HepG2 (cell line): Measurements from ENCODE around the gene SETD1A. TPM values are rescaled to one million over a fixed set of nuclear protein-coding genes. Genes with fewer than 3 reads are reported as not detected.

Experiments used
- ATAC-seq: fragments of 200-7000 bp; cut with Tn5 transposase; 3 replicates; pipeline ENCODE4 v1.9.1; 2020; ENCODE audit warnings: mild to moderate bottlenecking, moderate library complexity
- BruUV-seq: library from RNA; stranded (reverse); fragments of 400-500 nt; replicated peaks from 2 replicates; lab custom pipeline; 2021; lab: Mats Ljungman, UMichigan
- CTCF ChIA-PET: fragments of 300-600 bp; formaldehyde crosslinking; extraction: SDS; loops from one replicate; lab custom pipeline; 2021; ENCODE audit warnings: low total read pairs, inconsistent platforms, low intra/inter-chr PET ratio; lab: Yijun Ruan, JAX
- POLR2A ChIA-PET: fragments of 350-600 bp; sonication (Branson Sonifier 250); formaldehyde crosslinking; loops from one replicate; lab custom pipeline; 2020; ENCODE audit warnings: antibody characterized with exemption, inconsistent platforms; lab: Yijun Ruan, JAX
- DNase-seq: peaks from one replicate; pipeline ENCODE4 v3.0.0-alpha.2; 2015; ENCODE audit warnings: low spot score
- FAIRE-seq: peaks from 3 replicates; lab custom pipeline; 2011; peaks lifted over from hg19 to GRCh38; lab: Jason Lieb, UNC
- H2AFZ ChIP-seq: one replicate; pipeline ENCODE4 v1.6.1; 2011; ENCODE audit warnings: low read length, inconsistent platforms
- H3K27ac ChIP-seq: fragments of 300-600 bp; 3 replicates; pipeline ENCODE4 v1.8.0; 2011; ENCODE audit warnings: mixed run types, mild to moderate bottlenecking, mixed read lengths, low read length, inconsistent platforms; ENCODE audit not compliant: insufficient read depth; ENCODE audit errors: extremely low read length
- H3K27me3 ChIP-seq, 2 experiments: fragments of 200-600 bp in 1 of 2; 2 replicates in 1 of 2; 3 replicates in 1 of 2; pipeline versions ENCODE4 v1.6.0 to v1.8.0; 2011; ENCODE audit warnings: low read length in 2 of 2, mild to moderate bottlenecking in 2 of 2, moderate library complexity in 2 of 2, inconsistent platforms in 1 of 2; ENCODE audit not compliant: insufficient read depth in 2 of 2, control insufficient read depth in 1 of 2
- H3K36me3 ChIP-seq, 2 experiments: fragments of 200-600 bp in 1 of 2; replicated peaks in 1 of 2; 2 replicates in 1 of 2; 3 replicates in 1 of 2; pipeline versions ENCODE4 v1.5.1 to v1.8.0; 2011; ENCODE audit warnings: low read length in 2 of 2, inconsistent platforms in 1 of 2; ENCODE audit not compliant: insufficient read depth in 2 of 2, control insufficient read depth in 1 of 2
- H3K4me1 ChIP-seq: 2 replicates; pipeline ENCODE4 v1.5.1; 2012; ENCODE audit warnings: low read length, inconsistent platforms; ENCODE audit not compliant: insufficient read depth
- H3K4me2 ChIP-seq: 2 replicates; pipeline ENCODE4 v1.6.0; 2011; ENCODE audit warnings: low read depth, low read length, inconsistent platforms
- H3K4me3 ChIP-seq, 3 experiments: fragments of 200-600 bp in 1 of 3; sonication (generic), shearing (Covaris generic) in 1 of 3; replicated peaks in 1 of 3; 2 replicates each; pipeline ENCODE4 v1.5.1; 2011 to 2016; ENCODE audit warnings: low read length in 3 of 3, inconsistent platforms in 2 of 3, low read depth in 2 of 3, mild to moderate bottlenecking in 2 of 3, control low read depth in 1 of 3, mixed read lengths in 1 of 3; ENCODE audit not compliant: insufficient read depth in 1 of 3
- H3K79me2 ChIP-seq: one replicate; pipeline ENCODE4 v1.6.1; 2011; ENCODE audit warnings: low read length, inconsistent platforms; ENCODE audit not compliant: insufficient read depth
- H3K9ac ChIP-seq: 2 replicates; pipeline ENCODE4 v1.6.0; 2011; ENCODE audit warnings: mild to moderate bottlenecking, low read depth, low read length, inconsistent platforms; ENCODE audit not compliant: insufficient read depth
- H3K9me3 ChIP-seq: 2 replicates; pipeline ENCODE4 v1.5.1; 2012; ENCODE audit warnings: mild to moderate bottlenecking, low read length
- H4K20me1 ChIP-seq: 2 replicates; pipeline ENCODE4 v1.6.0; 2011; ENCODE audit warnings: inconsistent platforms, mild to moderate bottlenecking, low read length, moderate library complexity; ENCODE audit not compliant: insufficient read depth
- BCL3 ChIP-seq: sonication (generic); formaldehyde crosslinking; IDR thresholded peaks from 2 replicates; pipeline ENCODE4 v1.5.1; 2020; ENCODE audit warnings: mild to moderate bottlenecking, missing genetic modification reagents, moderate library complexity
- SNRNP70 ChIP-seq: fragments of 200-400 bp; formaldehyde crosslinking; IDR thresholded peaks from 2 replicates; pipeline ENCODE4 v1.6.1; 2017; ENCODE audit warnings: mild to moderate bottlenecking, low read depth, low read length, moderate library complexity
- ZNF124 ChIP-seq: sonication (generic); formaldehyde crosslinking; IDR thresholded peaks from 2 replicates; pipeline ENCODE4 v1.4.0; 2020; ENCODE audit warnings: missing genetic modification reagents
- ZSCAN21 ChIP-seq: sonication (generic); formaldehyde crosslinking; IDR thresholded peaks from 2 replicates; pipeline ENCODE4 v1.8.0; 2022; ENCODE audit warnings: mild to moderate bottlenecking, missing genetic modification reagents, moderate library complexity, borderline replicate concordance
- ZZZ3 ChIP-seq: sonication (generic); formaldehyde crosslinking; IDR thresholded peaks from 2 replicates; pipeline ENCODE4 v1.4.0; 2020; ENCODE audit warnings: missing genetic modification reagents, mild to moderate bottlenecking, borderline replicate concordance
- WGBS: methylation state at CpG from one replicate; pipeline ENCODE4 v1.1.6; 2017; ENCODE audit warnings: low lambda C conversion rate; 5-methylcytosine and 5-hydroxymethylcytosine counted together
- in situ Hi-C: cut with HindIII; loops from 2 replicates; pipeline ENCODE4 v1.10.0; 2017; ENCODE audit warnings: low pct_unique_long_range_greater_than_20kb; ENCODE audit not compliant: extremely low pct_ligation_motif_present
- intact Hi-C: fragments of 100-400 bp; cut with micrococcal nuclease; formaldehyde crosslinking; loops from one replicate; pipeline ENCODE4 v1.10.0; 2022; ENCODE audit not compliant: unreplicated experiment
- polyA plus RNA-seq, 8 experiments: library from polyadenylated mRNA; depleted of rRNA in 3 of 8; stranded (reverse) in 7 of 8; unstranded in 1 of 8; fragments of >200 nt; fragmentation: Illumina TruSeq in 4 of 8; extraction: Trizol in 4 of 8; gene quantifications; 2 replicates each; pipeline versions ENCODE4 v1.2.1 to v1.2.3, GENCODE V29; 2011 to 2016; ENCODE audit warnings: low read depth in 4 of 8, missing spikeins in 1 of 8, mixed read lengths in 1 of 8; ENCODE audit not compliant: insufficient read depth in 1 of 8
- total RNA-seq, 5 experiments: library from RNA; depleted of rRNA; stranded (reverse); fragments of >200 nt; fragmentation: Illumina TruSeq; extraction: Trizol; gene quantifications; 2 replicates each; pipeline ENCODE4 v1.2.3, GENCODE V29; 2016; ENCODE audit warnings: low read depth in 1 of 5
- TF ChIP-seq, protein P1 (sequence below), 2 experiments: sonication (generic) in 1 of 2; formaldehyde crosslinking in 1 of 2; IDR thresholded peaks; 2 replicates each; pipeline versions ENCODE4 v1.6.1 to v1.9.0; 2014 to 2022; ENCODE audit warnings: antibody characterized with exemption in 1 of 2, borderline replicate concordance in 1 of 2, inconsistent platforms in 1 of 2, low read depth in 1 of 2, missing genetic modification reagents in 1 of 2
- TF ChIP-seq, protein P2 (sequence below): sonication (generic); formaldehyde crosslinking; IDR thresholded peaks from 2 replicates; pipeline ENCODE4 v1.4.0; 2020; ENCODE audit warnings: missing genetic modification reagents
- TF ChIP-seq, protein P3 (sequence below): sonication (generic); formaldehyde crosslinking; IDR thresholded peaks from 2 replicates; pipeline ENCODE4 v1.4.0; 2020; ENCODE audit warnings: missing genetic modification reagents

The SETD1A gene
- total and polyA plus RNA-seq, 2 of the 13 experiments (the other 11 are each of a cell fraction or from before 2014, with no cell fraction given), result 3.8 to 5.6 TPM

- TF ChIP-seq, protein P1, sequence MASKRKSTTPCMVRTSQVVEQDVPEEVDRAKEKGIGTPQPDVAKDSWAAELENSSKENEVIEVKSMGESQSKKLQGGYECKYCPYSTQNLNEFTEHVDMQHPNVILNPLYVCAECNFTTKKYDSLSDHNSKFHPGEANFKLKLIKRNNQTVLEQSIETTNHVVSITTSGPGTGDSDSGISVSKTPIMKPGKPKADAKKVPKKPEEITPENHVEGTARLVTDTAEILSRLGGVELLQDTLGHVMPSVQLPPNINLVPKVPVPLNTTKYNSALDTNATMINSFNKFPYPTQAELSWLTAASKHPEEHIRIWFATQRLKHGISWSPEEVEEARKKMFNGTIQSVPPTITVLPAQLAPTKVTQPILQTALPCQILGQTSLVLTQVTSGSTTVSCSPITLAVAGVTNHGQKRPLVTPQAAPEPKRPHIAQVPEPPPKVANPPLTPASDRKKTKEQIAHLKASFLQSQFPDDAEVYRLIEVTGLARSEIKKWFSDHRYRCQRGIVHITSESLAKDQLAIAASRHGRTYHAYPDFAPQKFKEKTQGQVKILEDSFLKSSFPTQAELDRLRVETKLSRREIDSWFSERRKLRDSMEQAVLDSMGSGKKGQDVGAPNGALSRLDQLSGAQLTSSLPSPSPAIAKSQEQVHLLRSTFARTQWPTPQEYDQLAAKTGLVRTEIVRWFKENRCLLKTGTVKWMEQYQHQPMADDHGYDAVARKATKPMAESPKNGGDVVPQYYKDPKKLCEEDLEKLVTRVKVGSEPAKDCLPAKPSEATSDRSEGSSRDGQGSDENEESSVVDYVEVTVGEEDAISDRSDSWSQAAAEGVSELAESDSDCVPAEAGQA (IDR thresholded peaks at IDR 0.05; ENCODE audit: low read depth), result no peak
- TF ChIP-seq, protein P1 (CRISPR knock-in tag; IDR thresholded peaks at IDR 0.05; ENCODE audit: borderline replicate concordance), result no peak
- TF ChIP-seq ZZZ3 (CRISPR knock-in tag), result 0 out of 2 replicates have a peak, but pooled peaks have one; percentile 6
Measured at GRCh38 chr16:31002250-31002700, 44.7 kb downstream of the SETD1A start (continued).

- H3K9me3 ChIP-seq, result no peaks in the 10 kb centered on the region
- CTCF ChIA-PET, result no interaction called here
- H3K27ac ChIP-seq, result no peak overlapping the region
- H3K79me2 ChIP-seq, result no peaks in the 10 kb centered on the region
- DNase-seq, result no peak
- intact Hi-C loops, result no loop called here
- peak overlapping the region in 2 of 3 experiments; percentile 41 to 73; a peak in 3 of 6 replicates for H3K4me3 ChIP-seq
- H3K36me3 ChIP-seq, result no peaks in the 10 kb centered on the region
- peak overlapping the region; percentile 87 for H3K4me2 ChIP-seq
- no TSS peak for BruUV-seq
- in situ Hi-C loops, result no loop called here
- H2AFZ ChIP-seq, result peak overlapping the region; percentile 74
- peak overlapping the region; percentile 46 for H3K9ac ChIP-seq
- no peak for FAIRE-seq
- WGBS, result 40% methylated on average over 6 of the region's 9 CpGs
- POLR2A ChIA-PET, result interaction anchor here (1.0 to 2.6 kb wide), 9 partner anchors 8 to 139 kb away, joined by 3 to 14 read pairs (median 4); partner anchors contain the start of genes HSD3B7, KAT8, STX4 and ZNF646
- peak; percentile 2 for ATAC-seq
- no peaks in the 10 kb centered on the region; a peak in 3 of 5 replicates for H3K27me3 ChIP-seq
- no peaks in the 10 kb centered on the region for H4K20me1 ChIP-seq
- H3K4me1 ChIP-seq, result peaks cover 96% of the 10 kb centered on the region
- TF ChIP-seq ZNF124 (no peak), SNRNP70 (no peak), ZSCAN21 (no peak), BCL3 (CRISPR knock-in tag) (no peak)
- TF ChIP-seq, protein P2, sequence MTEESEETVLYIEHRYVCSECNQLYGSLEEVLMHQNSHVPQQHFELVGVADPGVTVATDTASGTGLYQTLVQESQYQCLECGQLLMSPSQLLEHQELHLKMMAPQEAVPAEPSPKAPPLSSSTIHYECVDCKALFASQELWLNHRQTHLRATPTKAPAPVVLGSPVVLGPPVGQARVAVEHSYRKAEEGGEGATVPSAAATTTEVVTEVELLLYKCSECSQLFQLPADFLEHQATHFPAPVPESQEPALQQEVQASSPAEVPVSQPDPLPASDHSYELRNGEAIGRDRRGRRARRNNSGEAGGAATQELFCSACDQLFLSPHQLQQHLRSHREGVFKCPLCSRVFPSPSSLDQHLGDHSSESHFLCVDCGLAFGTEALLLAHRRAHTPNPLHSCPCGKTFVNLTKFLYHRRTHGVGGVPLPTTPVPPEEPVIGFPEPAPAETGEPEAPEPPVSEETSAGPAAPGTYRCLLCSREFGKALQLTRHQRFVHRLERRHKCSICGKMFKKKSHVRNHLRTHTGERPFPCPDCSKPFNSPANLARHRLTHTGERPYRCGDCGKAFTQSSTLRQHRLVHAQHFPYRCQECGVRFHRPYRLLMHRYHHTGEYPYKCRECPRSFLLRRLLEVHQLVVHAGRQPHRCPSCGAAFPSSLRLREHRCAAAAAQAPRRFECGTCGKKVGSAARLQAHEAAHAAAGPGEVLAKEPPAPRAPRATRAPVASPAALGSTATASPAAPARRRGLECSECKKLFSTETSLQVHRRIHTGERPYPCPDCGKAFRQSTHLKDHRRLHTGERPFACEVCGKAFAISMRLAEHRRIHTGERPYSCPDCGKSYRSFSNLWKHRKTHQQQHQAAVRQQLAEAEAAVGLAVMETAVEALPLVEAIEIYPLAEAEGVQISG (CRISPR knock-in tag), result 0 out of 2 replicates have a peak, but pooled peaks have one; percentile 19
- TF ChIP-seq, protein P3, sequence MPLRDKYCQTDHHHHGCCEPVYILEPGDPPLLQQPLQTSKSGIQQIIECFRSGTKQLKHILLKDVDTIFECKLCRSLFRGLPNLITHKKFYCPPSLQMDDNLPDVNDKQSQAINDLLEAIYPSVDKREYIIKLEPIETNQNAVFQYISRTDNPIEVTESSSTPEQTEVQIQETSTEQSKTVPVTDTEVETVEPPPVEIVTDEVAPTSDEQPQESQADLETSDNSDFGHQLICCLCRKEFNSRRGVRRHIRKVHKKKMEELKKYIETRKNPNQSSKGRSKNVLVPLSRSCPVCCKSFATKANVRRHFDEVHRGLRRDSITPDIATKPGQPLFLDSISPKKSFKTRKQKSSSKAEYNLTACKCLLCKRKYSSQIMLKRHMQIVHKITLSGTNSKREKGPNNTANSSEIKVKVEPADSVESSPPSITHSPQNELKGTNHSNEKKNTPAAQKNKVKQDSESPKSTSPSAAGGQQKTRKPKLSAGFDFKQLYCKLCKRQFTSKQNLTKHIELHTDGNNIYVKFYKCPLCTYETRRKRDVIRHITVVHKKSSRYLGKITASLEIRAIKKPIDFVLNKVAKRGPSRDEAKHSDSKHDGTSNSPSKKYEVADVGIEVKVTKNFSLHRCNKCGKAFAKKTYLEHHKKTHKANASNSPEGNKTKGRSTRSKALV (CRISPR knock-in tag), result no peak
Measured at GRCh38 chr16:31002862-31003341, 45.3 kb downstream of the SETD1A start.
